NCI-H748 (cell line): ENCODE results near the gene LNX2.

Experiments
- DNase-seq: peaks from one replicate; lab custom pipeline; 2025; ENCODE audit not compliant: unreplicated experiment; lab: John Stamatoyannopoulos, UW

LNX2 gene

GRCh38 chr13:27620377-27621115 is at the start of gene LNX2:
Gene LNX2, minus strand, starts transcription at chr13:27620529. Its CDS starts 38,826 bp downstream, at chr13:27581703.
- peak; percentile 100 for DNase-seq

DNA sequence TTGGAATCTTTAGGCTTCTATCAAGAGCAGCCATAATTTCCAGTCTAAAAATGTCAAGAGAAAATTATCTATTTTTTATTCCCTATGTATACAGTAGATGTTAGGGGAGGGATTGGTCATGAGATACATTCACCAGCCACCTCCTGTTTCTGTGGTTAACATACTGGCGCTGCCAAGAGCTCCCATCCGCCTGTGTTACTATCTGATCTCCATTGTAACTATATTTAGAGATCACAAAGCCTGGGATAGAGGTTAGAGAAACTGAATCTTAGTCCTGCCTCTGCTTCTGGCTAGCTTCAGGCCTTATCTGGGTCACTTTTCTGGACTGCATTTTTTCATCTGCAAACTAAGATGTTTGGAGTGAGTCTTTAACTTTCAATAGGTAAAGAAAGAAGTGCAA is 47.6 kb upstream of the LNX2 start:
- no peak for DNase-seq

DNA sequence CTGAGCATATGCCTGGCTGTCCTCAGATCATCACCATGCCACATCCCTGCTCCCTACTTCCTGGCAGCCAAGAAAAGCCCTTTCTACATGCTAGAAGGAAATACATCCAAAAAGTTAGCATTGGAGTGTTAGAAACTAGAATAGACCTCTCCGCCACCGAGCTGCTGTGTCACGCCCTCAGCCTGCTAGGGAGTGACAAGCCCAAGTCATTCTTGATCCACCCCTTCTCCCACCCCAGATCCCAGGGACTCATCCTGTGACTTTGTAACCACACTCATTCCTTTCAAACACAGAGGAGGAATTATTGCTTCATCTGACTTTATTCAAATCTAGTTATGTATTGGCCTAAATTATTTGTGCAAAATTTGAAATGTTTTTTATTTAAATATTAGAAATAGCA is 46.6 kb upstream of the LNX2 start:
- no peak for DNase-seq

GRCh38 chr13:27665761-27666160 is 45.4 kb upstream of the LNX2 start:
- DNase-seq, result no peak

DNA sequence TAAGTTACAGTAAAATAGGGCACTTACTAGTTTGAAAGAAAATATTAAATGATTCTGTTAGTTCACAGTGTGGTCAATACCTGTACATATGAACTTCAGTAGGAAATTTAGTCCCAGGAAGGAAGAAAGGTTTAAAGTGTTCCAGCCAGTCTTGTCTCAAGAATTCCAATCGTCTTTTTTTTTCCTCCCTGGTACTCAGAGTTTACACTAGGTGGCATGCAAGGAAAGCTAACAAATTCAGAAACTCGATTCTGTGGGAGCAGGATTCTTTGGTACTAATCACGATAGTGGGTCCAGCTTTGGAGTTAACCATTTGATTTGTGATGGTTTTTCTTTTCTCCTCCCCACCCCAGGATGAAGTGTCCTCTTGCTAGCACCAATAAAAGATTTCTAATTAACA is 45.0 kb upstream of the LNX2 start:
- DNase-seq, result peak; percentile 29

DNA sequence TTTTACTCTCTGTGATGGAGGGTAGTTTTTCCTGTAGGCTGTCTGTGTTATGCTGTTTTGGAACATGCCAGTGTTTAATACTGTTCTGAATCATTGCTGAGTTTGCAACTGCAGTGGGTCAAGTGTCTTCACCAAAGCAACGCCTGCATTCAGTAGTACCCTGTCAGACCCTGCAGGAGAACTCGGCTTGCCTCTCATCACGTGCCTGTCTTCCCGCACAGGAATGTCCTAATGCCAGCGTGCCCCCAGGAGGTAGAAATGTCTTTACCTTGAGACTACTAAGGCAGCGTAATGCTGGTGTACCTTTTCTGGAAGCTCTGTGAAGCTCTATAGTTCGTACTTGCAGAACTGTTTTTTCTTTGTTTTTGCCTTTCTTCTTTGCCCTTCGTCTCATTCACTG is 43.6 kb upstream of the LNX2 start:
- no peak for DNase-seq

GRCh38 chr13:27662738-27663470 is 42.6 kb upstream of the LNX2 start:
- no peak for DNase-seq

DNA sequence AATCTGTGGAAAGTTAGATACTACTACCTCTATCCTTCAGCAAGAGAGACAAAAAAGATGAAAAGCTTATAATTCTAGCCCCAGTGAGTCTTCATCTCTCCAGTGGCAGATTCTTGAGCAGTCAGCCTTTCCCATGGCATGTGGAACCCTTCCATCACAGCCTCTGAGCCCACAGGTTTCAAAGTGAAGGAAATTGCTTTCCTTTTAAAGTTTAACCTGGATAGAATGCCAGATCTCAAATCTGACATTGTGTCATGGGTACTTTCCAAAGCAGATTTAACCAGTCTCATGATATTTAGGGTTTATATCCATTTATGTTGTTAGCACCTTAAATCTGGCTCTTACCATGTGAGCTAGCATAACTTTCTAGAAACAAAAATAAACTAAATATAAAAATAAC is 40.7 kb upstream of the LNX2 start:
- DNase-seq, result no peak

DNA sequence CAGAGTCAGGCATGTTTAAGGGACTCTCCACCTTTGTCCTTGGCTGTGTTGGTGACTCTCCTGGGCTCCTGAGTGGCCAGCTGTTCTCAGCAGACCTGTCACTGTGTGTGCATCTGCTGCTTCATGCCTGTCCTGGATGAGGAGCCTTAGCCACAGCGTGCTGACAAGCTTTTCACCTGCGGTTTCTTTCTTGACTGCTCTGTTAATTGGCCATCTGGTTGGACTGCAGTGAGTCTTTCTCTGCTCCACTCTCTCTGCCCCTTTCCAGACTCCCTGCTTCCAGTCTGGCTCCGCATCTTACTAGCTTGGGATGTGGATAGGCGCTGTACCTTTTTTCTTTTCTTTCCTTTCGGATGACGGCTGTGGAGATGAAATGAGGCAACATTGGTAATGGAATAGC is 40.2 kb upstream of the LNX2 start:
- no peak for DNase-seq

DNA sequence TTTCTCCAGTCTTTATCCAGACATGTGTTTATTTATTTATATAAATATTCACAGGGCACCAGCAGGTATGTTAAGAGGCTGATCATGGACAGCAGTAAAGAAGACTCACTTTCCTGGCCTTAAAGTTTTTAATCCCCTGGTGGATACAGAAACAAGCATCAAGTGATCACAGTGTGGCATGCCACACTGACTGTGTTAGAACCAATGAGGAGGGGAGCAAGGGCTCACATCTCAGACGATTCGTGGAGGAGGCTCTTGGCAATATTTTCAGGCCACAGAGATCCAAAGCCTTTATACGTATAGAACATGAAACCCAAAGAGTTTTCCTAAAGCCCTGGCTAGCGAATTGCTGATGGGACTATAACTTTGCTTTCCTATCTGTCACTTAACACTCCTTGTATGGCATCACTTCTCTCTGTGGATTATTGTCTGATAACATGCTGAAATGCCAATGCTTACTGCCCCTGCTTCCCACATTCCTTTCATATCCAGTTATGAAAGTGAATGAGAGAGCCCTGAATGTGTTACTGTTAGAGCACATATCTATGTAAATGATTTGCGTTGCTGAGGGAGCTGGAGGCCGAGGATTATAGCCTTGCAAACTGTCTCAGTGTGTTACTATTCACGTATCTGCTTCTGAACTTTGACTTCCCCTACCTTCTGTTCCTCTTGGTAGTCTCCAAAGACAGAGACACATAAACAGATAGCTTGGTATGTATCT is 39.0 kb upstream of the LNX2 start:
- DNase-seq, result no peak

DNA sequence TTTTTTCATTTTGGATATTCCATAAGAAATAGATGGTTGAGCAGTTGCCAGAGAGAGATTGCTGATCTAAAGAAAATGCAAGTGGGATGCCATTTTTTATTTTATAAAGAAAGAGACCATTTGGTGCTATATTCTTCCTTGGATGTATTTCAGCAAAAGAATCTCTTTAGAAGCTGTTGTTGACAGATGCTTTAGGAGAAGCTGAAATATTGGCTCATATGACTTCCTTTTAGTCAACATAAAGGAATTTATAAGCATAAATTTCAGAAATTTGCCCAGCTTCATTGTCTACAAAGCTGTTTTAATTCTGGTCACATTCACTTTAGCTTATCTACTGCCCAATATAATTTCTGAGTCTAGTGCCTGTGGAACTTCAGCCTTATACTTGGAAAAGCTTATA is 38.2 kb upstream of the LNX2 start:
- no peak for DNase-seq

GRCh38 chr13:27657724-27658123 is 37.4 kb upstream of the LNX2 start:
- no peak for DNase-seq

GRCh38 chr13:27654816-27655215 is 34.5 kb upstream of the LNX2 start:
- DNase-seq, result no peak

GRCh38 chr13:27654059-27654458 is 33.7 kb upstream of the LNX2 start:
- DNase-seq, result no peak

DNA sequence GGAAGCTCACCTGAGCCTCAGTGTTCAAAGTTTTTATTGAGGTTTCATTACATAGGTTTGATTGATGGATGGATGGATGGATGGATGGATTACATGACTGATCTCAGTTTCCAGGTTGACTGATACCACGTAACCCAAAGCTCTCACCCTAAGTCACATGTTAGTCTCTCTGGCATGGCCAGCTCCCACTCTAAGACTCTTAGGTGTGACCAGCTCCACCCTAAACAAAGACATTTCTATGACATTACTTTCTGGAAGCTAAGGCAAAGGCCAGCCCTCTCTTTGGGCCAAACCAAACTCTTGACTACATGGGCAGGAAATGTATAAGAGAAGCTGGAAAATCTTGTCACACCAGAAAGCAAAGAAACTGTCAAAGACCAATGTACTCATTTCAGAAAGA is 30.0 kb upstream of the LNX2 start:
- no peak for DNase-seq

GRCh38 chr13:27644302-27644701 is 24.0 kb upstream of the LNX2 start:
- no peak for DNase-seq

DNA sequence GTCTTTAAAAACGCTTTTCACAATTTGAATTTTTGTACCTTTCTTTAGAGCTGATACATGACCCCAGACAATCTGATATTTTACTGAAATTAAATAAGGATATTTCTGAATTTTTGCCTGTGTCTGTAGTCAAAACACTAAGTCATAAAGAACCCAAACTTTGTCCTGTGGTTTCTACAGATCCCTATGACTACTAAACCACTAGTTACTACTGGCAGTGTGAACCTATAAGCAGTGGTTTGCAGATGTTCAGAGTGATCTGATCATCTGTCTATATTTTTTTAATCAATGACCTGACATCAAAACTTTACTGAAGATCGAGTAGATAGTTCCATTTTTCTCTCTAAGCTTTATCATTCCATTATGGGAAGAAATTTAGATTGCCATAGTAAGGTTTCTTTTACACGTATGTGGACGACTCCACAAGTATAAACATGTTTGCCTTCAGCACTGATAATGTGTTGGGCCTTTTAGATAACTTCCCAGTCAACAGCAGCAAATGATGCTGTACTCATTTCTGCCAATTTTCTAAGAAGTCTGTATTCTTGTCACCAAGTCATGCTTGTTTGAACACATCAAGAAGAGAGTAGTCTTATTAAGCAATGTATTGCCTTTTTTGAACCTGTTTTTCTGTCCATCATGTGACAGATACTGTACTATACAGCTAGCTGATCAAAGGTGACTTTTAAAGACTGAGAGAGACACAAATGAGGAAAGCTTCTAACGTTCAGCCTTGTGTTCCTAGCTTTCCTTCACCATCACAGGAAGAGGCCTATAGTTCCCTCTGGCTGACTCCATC is 23.2 kb upstream of the LNX2 start:
- DNase-seq, result no peak

GRCh38 chr13:27641711-27642502 is 21.6 kb upstream of the LNX2 start:
- DNase-seq, result no peak

DNA sequence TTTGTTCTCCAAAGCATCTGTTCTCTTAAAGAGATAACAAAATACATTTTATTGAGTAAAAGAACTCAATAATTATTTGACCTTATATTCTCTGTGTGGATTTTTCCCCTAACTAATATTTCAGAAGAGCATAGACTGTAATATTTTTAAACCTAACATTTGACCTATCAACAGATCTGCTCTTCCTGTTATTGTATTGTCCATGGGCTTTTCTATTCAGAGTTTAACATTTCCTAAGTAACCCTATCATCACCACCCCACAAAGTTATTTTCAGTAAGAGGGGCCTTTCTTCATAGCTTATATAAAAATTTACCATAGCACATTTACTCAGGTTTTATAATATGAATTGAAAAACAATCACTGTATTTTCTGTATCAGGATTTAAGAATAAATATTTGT is 18.9 kb upstream of the LNX2 start:
- no peak for DNase-seq

- DNase-seq, result no peak
These were observed 18.2 kb upstream of the LNX2 start for GRCh38 chr13:27638521-27638920.
